NT2/D1 (cell line): ENCODE data around the gene SLC25A1.

Experiments
- SUZ12 ChIP-seq: IDR thresholded peaks from 2 replicates; pipeline ENCODE4 v1.6.1; 2011; ENCODE audit not compliant: insufficient read length, insufficient read depth; ENCODE audit errors: extremely low read depth
- YY1 ChIP-seq: IDR thresholded peaks from 2 replicates; pipeline ENCODE4 v1.6.1; 2011; ENCODE audit not compliant: insufficient read length, insufficient read depth
- ZNF274 ChIP-seq: IDR thresholded peaks from 2 replicates; pipeline ENCODE4 v1.6.1; 2011; ENCODE audit warnings: mild to moderate bottlenecking, low read depth, low read length

DNA sequence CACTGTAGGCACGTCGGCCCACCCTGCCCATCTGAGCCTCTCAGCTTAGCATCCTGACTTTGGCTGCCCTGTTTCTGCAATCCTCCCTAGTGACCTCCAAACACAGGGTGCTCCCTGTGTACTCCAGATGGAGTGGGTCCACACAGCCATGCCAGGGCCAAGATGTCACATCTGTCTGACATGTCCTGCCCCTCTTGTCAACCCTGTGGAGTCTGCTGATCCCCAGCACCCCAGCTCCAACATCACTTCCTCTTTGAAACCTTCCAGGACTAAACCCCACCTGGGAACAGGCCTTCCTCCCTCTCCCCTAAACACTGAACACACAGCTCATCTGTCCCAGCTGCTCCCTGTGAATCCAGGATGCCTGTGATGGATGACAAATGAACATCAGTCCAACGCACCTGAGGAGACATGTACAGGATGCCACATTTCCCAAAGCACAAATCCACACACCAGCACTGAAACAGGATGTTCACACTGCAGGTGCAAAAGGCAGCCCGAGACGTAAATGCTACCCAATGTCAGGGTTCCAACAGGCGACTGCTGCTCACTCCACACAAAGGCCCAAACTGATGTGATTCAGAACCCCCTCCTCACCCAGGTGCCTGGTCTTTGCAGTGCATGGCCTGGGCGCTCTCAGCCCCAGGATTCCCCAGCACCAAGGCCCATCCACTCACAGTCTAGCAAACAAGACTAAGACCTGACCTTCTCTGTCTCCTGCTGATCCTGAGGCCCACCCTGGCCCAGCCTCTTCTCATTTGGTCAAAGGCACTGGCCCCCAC, 49.4 kb downstream of the SLC25A1 start:
- no peak for TF ChIP-seq ZNF274
- TF ChIP-seq YY1 = no peak
- TF ChIP-seq SUZ12 = no peak
